GM21515 (cell line): Measurements from ENCODE around the gene TSPAN17.

ENCODE experiments used
- ATAC-seq: cut with Tn5 transposase; IDR thresholded peaks from one replicate; pipeline ENCODE4 v1.9.1; 2021; ENCODE audit not compliant: unreplicated experiment

TSPAN17 gene

DNA sequence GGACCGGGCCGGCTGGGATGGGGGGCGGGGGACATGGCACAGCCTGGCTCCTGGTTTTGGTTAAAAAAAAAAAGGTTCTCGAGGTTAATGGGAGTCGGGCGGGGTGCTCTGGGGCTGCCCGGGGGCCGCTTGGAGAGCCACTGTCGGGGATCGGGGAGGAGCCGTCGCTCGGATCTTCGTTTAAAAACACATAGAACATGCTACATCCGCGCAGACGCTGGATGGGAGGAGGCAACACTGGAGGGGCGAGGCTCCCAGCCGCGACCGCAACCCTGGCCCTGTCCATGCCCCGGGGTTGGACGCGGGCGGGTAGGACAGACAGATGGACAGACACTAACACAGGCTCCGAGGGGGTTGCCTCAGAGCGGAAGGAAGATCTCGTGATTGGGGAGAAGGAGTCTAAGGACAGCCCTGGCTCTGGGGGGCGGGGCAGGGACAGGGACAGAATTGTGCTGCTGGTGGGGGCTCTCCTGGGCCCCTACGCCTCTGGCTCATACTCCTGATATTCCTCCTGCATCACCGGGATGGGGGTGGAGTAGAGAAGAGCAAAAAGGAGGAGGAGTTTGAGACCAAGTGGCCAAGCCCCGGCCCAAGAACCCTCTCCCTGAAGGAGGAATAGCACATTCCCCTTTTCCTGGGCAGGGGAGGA lies 26.8 kb upstream of the TSPAN17 start:
- no peak for ATAC-seq

- no peak for ATAC-seq
Measured at GRCh38 chr5:176621661-176622079, 25.6 kb upstream of the TSPAN17 start.

DNA sequence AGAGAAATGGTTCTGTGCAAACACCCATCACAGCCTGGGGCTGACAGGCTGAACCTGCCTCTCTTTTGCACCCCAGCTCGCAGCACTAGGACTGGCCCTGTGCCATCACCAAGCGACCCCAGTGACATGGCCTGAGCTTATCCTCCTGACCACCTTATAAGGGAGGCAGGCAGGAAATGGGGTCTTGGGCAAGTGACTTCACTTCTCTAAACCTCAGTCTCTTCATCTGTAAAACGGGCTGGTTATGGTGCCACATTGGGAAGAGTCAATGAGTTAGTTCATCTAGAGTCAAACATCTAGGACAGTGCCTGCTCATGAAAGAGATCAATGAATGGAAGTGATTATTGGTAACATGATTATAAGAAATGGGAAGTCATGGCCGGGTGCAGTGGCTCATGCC lies 23.1 kb upstream of the TSPAN17 start:
- no peak for ATAC-seq

GRCh38 chr5:176624938-176625337 lies 22.3 kb upstream of the TSPAN17 start:
- no peak for ATAC-seq

- ATAC-seq, result no peak
Measured at GRCh38 chr5:176625512-176625911, 21.8 kb upstream of the TSPAN17 start.

- no peak for ATAC-seq
Measured at GRCh38 chr5:176625966-176626875, 21.1 kb upstream of the TSPAN17 start.

- no peak for ATAC-seq
Measured at GRCh38 chr5:176626876-176627236, 20.4 kb upstream of the TSPAN17 start.

- ATAC-seq, result no peak
Measured at GRCh38 chr5:176627582-176627981, 19.7 kb upstream of the TSPAN17 start.

- ATAC-seq, result no peak
Measured at GRCh38 chr5:176628406-176629228, 18.7 kb upstream of the TSPAN17 start.

DNA sequence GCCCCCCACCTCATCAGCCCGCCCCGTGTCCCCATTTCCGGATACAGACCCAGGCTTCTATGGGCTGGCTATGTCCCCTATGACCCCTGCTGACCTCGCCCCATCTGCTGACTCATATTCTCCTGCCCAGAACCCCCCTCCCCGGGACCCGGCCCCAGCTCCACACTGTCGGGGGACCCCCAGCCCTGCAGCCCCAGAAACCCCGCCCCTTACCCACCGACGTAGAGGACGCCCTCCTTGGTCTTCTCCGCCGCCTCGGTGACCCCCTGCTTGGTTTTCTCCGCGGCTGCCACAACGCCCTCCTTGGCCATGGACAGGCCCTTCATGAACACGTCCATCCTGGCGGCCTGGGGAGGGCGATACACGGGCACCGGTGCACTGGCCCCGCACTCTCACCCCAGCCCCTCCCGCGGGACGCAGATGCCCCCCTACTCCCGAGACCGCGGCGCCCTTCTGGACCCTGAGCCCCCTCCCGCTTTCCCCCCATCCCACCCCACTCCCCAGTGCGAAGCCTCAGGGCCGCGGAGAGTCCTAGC lies 17.9 kb upstream of the TSPAN17 start:
- no peak for ATAC-seq

GRCh38 chr5:176629853-176630680 lies 17.2 kb upstream of the TSPAN17 start, which contains the start of the genes EIF4E1B and SNCB:
EIF4E1B (plus strand) TSS chr5:176630675; CDS start chr5:176642788, 12,113 bp downstream.
SNCB (minus strand) TSS chr5:176630534; CDS start chr5:176629654, 880 bp downstream.
- ATAC-seq, result no peak

GRCh38 chr5:176630681-176631222 lies 16.5 kb upstream of the TSPAN17 start:
- no peak for ATAC-seq

- no peak for ATAC-seq
Measured at GRCh38 chr5:176631383-176632200, 15.7 kb upstream of the TSPAN17 start.

DNA sequence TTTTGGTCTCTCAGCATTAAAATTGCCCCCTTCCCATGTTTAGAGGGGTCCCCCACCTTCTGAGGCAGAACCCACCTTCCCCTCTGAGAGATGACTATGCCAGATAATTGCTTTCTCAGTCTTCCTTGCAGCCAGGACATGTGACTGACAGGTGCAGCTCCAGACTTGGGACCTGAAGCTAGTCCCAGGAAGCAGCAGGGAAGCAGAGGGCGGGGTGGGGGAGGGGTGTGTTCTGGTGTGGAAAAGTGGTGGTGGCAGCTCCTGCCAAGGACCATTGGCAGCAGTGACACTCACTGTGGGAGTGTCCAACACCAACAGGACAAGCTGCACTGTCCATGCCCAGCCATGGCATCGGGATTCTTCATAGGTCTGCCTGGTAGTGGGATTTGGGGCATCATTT lies 14.5 kb upstream of the TSPAN17 start:
- no peak for ATAC-seq

- no peak for ATAC-seq
Measured at GRCh38 chr5:176633598-176633997, 13.7 kb upstream of the TSPAN17 start.

DNA sequence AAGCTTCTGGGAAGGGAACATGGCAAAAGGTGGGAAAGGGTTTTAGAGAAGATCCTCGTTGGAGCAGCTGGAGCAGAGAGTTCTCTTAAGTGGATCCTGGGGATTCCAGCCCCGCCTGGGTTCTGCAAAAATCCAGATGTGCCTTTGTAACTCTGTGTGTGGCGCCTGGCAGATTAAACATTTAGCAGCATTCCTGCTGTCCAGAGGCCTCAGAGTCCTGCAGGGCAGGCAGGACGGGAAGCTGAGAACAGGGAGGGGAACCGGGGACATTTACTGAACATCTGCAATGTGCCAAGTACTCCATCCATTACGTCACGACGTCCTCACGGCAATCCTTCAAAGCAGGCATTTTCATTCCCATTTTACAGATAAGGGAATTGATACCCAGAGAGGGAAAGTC lies 10.9 kb upstream of the TSPAN17 start:
- ATAC-seq, result no peak

- no peak for ATAC-seq
Measured at GRCh38 chr5:176637556-176637955, 9.7 kb upstream of the TSPAN17 start.

- ATAC-seq, result no peak
Measured at GRCh38 chr5:176638437-176638836, 8.8 kb upstream of the TSPAN17 start.

DNA sequence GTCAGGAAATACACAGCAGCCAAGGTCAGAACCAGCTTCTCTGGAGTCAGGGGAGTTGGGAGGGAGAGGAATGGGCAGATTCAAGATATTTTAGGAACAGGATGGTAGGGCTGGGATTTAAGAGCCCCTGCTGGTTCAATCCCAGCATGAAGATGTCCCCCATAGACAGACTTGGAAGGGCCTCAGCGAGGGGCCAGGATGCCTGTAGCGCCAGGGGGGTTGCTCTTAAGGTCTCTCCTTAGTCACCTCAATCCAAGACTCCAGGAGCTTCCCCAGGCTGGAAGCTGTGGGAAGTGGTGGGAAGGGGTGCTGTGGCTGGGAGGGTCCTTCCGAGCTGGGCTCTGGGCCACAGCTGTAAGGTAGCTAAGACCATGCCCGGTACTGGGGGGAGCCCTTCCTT lies 8.1 kb upstream of the TSPAN17 start:
- ATAC-seq, result no peak
